Activated CD8-positive, alpha-beta memory T cell treated with anti-CD3 and anti-CD28 coated beads, Interleukin-2, amount 10 ng/mL, durations not matched to agents 7 days and 5 days (primary cell): Measurements from ENCODE around the gene DLL1. TPM values are rescaled to one million over a fixed set of nuclear protein-coding genes. Genes with fewer than 3 reads are reported as not detected.

Source experiments
- ATAC-seq: fragments of 150-1000 bp; cut with Tn5 transposase; one replicate; pipeline ENCODE4 v1.10.0; 2021; ENCODE audit warnings: moderate library complexity
- CTCF ChIA-PET: fragments of 350-600 bp; sonication (Branson Sonifier 250); formaldehyde crosslinking; loops from one replicate; lab custom pipeline; 2021; ENCODE audit warnings: antibody characterized with exemption; lab: Charles Lee
- DNase-seq: peaks from one replicate; pipeline ENCODE4 v3.0.0-alpha.2; 2020
- H3K27ac Mint-ChIP-seq: one replicate; pipeline ENCODE4 v1.8.0; 2021; ENCODE audit warnings: mild to moderate bottlenecking, mixed read lengths
- H3K27me3 Mint-ChIP-seq: one replicate; pipeline ENCODE4 v1.8.0; 2021; ENCODE audit warnings: mixed read lengths
- H3K36me3 Mint-ChIP-seq: one replicate; pipeline ENCODE4 v1.8.0; 2021; ENCODE audit warnings: mild to moderate bottlenecking, mixed read lengths
- H3K4me1 Mint-ChIP-seq: one replicate; pipeline ENCODE4 v1.8.0; 2021; ENCODE audit warnings: mixed read lengths
- H3K4me3 Mint-ChIP-seq: one replicate; pipeline ENCODE4 v1.8.0; 2021; ENCODE audit warnings: mild to moderate bottlenecking, moderate library complexity, mixed read lengths
- H3K9me3 Mint-ChIP-seq: one replicate; pipeline ENCODE4 v1.8.0; 2022; ENCODE audit warnings: low read depth, mixed read lengths
- microRNA-seq: library from miRNA; unstranded; fragments of <30 nt; microRNA quantifications from one replicate; pipeline ENCODE4 v1.2.0, GENCODE V29; 2022
- total RNA-seq, 2 experiments: library from RNA; stranded (reverse); gene quantifications; one replicate each; pipeline ENCODE4 v1.2.3, GENCODE V29; 2021

DLL1 gene
- total RNA-seq, 2 experiments from 2014 or later = 0.37 to 1.2 TPM

DNA sequence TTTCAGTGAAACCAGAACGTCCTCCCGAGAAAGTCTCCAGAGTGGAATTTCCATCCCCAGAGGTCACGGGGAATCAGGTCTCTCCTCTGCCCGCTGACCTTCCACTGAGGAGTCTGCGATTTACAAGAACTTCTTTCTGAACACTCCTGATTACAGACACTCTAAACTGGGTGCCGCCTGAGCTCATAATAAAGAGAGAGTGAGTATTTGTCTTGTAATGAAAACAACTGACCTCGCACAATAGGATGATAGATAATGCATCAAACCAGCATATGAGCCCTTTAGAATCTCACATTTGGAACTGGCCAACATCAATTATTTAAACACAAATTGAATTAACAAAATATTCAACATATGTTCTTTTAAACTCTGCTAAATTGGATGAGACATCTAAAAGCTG lies 47.5 kb downstream of the DLL1 start:
- H3K9me3 Mint-ChIP-seq = no peaks in the 10 kb centered on the region
- H3K27me3 Mint-ChIP-seq = peaks cover 2% of the 10 kb centered on the region
- H3K36me3 Mint-ChIP-seq = no peaks in the 10 kb centered on the region
- CTCF ChIA-PET = no interaction called here
- DNase-seq = no peak
- ATAC-seq = no peak
- H3K4me3 Mint-ChIP-seq = no peak overlapping the region
- no peak overlapping the region for H3K27ac Mint-ChIP-seq
- H3K4me1 Mint-ChIP-seq = no peaks in the 10 kb centered on the region

DNA sequence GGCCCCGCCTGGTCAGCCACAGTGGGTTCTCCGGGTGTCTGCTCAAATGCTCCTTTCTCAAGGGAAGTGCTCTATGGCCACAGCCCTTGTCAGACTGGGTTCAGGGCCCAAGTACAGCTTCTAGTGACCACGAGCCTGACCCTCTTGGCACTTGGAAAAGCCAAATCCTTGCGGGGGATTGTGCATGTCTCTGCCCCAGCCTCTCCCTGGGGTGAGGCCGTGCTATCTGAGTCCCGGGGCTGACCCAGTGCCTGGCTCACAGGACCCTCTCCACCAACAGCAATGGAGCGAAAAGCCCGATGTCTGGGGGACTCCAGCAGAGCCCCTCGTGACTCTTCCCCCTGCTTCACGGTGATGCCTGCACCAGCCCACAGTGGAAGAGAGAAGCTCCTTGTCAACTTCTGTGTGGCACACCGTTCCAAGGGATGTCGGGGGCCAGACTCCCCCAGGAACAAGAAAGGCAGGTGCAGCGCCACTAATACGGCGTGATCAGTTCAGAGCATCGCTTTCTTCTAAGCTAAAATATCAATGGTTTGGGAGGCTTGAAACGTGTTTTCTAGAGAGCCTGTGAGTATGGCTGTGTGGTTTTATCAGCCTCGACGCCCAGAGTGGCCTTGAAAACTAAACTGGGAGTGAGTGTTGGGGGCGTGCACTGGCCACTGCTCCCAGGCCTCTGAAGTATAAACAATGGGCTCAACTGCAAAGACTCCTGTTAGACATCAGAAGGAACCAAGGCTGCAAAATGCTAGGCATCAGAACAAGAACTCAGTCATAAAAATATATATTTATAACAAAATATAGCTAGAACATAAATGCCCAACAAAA lies 51.9 kb downstream of the DLL1 start:
- ATAC-seq (no peak), DNase-seq (no peak)
- Mint-ChIP-seq H3K36me3 (no peaks in the 10 kb centered on the region), H3K27ac (no peak overlapping the region), H3K9me3 (no peaks in the 10 kb centered on the region), H3K4me3 (no peak overlapping the region), H3K27me3 (no peaks in the 10 kb centered on the region), H3K4me1 (no peaks in the 10 kb centered on the region)
- CTCF ChIA-PET = no interaction called here

DNA sequence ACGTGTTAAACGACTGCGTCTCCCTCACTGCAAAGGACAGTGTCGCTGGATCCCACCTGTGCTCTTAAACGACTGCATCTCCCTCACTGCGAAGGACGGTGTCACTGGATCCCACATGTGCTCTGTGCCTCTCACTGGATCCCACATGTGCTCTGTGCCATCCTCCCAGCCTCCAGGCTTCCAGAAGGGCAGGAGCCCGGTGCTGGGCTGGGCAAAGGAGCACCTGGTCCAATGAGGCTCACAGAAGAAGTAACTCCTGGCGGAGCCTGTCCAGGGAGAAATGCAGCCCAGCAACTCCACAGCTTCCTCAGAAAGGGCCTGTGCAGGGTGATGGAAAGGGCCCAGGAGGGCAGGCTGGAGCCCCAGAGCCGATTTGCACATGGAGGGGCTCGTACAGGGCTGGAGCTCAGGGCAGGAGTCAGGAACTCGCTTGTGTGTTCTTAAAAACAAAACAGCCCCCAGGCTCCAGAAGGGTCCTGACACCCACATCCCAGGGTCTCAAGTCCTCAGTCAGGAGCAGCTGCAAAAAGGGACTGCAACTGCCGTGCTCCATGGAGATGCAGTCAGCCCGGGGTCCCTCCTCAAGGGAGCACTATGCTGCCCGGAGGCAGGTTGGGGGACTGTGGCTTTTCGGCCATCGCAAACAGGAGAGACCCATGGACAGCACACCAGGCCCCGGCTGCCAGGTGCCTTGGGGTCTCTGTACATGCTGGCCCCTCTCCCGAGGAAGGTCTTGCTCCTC lies 52.7 kb downstream of the DLL1 start:
- Mint-ChIP-seq H3K27ac (no peak overlapping the region), H3K9me3 (no peaks in the 10 kb centered on the region), H3K36me3 (no peaks in the 10 kb centered on the region), H3K4me3 (no peak overlapping the region), H3K4me1 (no peaks in the 10 kb centered on the region), H3K27me3 (no peaks in the 10 kb centered on the region)
- DNase-seq (no peak), ATAC-seq (no peak)
- CTCF ChIA-PET = no interaction called here

DNA sequence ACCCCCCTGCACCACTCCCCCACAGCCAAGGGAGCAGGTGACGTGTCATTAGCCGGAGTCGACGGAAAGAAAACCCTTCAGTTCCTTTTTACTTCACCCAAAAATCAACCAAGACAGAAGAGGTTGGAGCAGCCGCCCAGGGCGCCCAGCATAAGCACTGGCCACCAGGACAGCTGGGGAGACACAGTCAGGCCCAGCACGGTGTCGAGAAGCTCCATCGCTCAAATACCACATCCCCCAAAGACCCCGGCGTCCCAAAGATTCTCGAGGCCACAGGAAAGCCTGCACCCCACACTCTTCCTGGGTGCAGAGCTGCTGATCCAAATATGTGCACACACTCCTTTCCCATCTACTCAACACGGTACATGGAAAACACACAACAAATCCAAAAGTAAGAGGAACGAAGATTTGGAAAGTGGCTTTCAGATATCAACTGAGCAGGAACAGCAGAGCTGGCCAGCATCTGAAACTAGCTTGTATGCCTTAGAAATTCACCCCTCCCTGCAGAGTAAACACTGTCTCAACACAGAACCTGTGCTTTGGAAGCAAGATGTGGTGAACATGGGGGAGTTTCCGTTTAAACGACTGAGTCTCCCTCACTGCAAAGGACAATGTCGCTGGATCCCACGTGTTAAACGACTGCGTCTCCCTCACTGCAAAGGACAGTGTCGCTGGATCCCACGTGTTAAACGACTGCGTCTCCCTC lies 54.6 kb downstream of the DLL1 start:
- no peaks in the 10 kb centered on the region for H3K9me3 Mint-ChIP-seq

DNA sequence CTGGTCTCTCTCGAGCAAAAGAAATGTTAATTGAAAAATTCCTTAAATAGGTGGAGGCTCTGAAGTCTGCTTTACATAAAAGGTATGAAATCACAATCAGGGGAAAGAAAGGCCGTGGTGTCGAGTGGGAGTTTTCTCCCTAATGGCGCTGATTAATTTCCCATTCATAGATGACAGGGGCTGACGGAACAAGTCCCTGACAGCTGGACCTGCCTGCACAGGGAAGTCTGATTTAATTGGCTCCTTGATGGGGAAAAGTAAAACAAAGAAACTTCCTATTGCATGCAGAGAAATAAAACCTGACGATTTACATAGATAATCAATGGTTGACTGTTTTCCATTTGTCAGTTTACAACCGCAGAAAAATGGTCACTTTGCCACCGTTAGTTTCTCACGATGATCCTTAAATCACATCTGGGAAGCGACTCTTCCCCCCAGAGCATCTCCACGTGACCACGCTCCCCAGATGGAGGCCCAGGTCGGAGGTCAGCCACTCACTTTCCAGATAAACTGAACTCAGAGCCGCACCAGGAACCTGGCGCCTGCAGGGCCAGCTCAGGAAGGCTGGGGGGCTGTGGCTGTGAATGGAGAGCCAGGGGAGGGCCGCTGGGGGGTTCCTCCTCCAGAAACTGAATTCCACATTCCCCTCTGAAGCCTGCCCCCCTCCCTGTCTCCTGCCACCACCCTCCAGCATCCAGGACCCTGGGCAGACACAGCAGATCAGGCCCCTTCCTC lies 55.3 kb downstream of the DLL1 start:
- no peaks in the 10 kb centered on the region for H3K36me3 Mint-ChIP-seq
- CTCF ChIA-PET = no interaction called here
- DNase-seq (no peak), ATAC-seq (no peak)
- H3K4me3 Mint-ChIP-seq = no peak overlapping the region
- H3K9me3 Mint-ChIP-seq = no peaks in the 10 kb centered on the region
- H3K4me1 Mint-ChIP-seq = no peaks in the 10 kb centered on the region
- H3K27ac Mint-ChIP-seq = no peak overlapping the region
- H3K27me3 Mint-ChIP-seq = no peaks in the 10 kb centered on the region

More for the DNA sequence above, 54.6 kb downstream of the DLL1 start:
- ATAC-seq (no peak), DNase-seq (no peak)
- CTCF ChIA-PET = no interaction called here
- no peaks in the 10 kb centered on the region for H3K4me1 Mint-ChIP-seq
- no peak overlapping the region for H3K4me3 Mint-ChIP-seq
- H3K27ac Mint-ChIP-seq = no peak overlapping the region
- no peaks in the 10 kb centered on the region for H3K36me3 Mint-ChIP-seq
- H3K27me3 Mint-ChIP-seq = no peaks in the 10 kb centered on the region

DNA sequence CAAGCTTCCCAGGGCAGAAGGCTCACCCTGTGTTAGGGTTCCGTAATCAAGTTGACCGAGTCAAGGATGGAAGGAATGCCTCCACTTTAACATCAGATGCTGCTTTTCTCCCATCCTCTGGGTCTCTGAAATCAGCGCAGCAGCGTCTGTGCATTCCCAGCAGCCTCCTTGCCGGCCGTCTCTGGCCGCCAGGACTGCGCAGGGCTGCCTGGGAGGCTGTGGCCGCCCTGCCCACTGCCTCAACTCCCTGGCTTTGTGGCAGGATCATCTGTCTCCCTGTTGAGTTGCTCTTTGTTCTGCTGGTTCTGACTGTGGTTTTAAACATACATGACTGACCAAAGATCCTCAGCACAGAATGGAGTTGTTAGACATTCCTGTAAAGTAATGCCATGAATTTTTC lies 56.5 kb downstream of the DLL1 start:
- H3K36me3 Mint-ChIP-seq = no peaks in the 10 kb centered on the region
- ATAC-seq = no peak
- H3K4me1 Mint-ChIP-seq = no peaks in the 10 kb centered on the region
- CTCF ChIA-PET = no interaction called here
- H3K4me3 Mint-ChIP-seq = no peak overlapping the region
- no peaks in the 10 kb centered on the region for H3K9me3 Mint-ChIP-seq
- H3K27me3 Mint-ChIP-seq = no peaks in the 10 kb centered on the region
- no peak for DNase-seq
- no peak overlapping the region for H3K27ac Mint-ChIP-seq

DNA sequence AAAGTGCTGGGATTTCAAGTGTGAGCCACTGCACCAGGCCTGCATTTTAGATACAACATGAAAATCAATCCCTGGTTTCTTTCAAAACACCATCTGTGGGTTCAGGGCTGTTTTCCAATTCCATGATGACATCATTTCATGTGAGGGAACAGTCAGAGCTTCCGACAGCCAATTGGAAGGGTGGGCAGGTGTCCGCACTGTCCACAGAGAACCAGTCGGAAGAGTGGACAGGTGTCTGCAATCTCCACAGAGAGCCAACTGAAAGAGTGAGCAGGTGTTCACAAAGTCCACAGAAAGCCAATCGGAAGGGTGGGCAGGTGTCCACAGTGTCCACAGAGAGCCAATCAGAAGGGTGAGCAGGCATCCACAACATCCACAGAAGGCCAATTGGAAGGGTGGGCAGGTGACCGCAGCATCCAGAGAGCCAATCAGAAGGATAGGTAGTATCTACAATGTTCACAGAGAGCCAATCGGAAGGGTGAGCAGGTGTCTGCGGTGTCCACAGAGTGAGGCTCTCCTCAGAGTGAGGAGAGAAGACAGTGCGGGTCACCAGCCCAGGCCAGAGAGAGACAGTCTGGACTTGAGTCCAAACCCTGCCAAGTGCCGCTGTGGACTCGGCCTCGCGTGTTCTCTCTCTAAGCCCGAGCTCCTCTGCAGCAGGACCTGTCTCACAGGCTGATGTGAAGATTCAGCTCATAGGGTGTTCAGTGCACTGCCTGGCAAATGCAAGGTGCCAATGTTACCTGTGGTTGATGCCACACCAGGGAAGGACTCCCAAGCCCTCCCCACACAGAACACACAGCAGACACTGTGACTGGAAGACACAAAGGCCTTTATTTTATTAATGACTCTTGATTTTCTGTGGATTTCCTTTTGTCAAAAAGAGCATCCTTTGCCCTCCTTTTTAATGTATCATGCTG lies 57.3 kb downstream of the DLL1 start:
- H3K36me3 Mint-ChIP-seq = no peaks in the 10 kb centered on the region
- no peaks in the 10 kb centered on the region for H3K27me3 Mint-ChIP-seq
- H3K27ac Mint-ChIP-seq = no peak overlapping the region
- H3K9me3 Mint-ChIP-seq = no peaks in the 10 kb centered on the region
- DNase-seq = no peak
- CTCF ChIA-PET = no interaction called here
- H3K4me1 Mint-ChIP-seq = no peaks in the 10 kb centered on the region
- H3K4me3 Mint-ChIP-seq = no peak overlapping the region
- ATAC-seq = no peak

Small RNA genes within 50 kb of the gene (microRNA-seq; reads per million reads assigned to microRNA genes)
- not detected for gene MIR4644

Other genes starting within 250 kb of the DLL1 start
- gene FAM120B, start 15.7 kb upstream of the DLL1 start, total RNA-seq = 10 to 100 TPM; 20.4 to 26.0 TPM